ENCODE data around the gene VWC2. TPM values are rescaled to one million over a fixed set of nuclear protein-coding genes. Genes with fewer than 3 reads are reported as not detected.

The VWC2 gene
- total and polyA plus RNA-seq, 12 donors: under 0.01 to 0.04 (median under 0.01) TPM; not detected in 7

GRCh38 chr7:49763791-49764190, 9.6 kb upstream of the VWC2 start:
- H3K36me3 ChIP-seq (replicated peaks in 1 of 2): no peaks in the 10 kb centered on the region
- TF ChIP-seq POLR2A (IDR thresholded peaks at IDR 0.05) (no peak), CTCF (IDR thresholded peaks at IDR 0.05) (no peak)
- H3K4me3 ChIP-seq: no peak overlapping the region
- intact Hi-C loops (cut with DNase I): no loop called here
- DNase-seq: no peak
- H3K27me3 ChIP-seq: no peaks in the 10 kb centered on the region
- H3K27ac ChIP-seq: no peak overlapping the region
- 78 to 91% (median 88%) methylated on average over 3 of the region's 3 CpGs for WGBS, 4 donors
- H3K9me3 ChIP-seq (replicated peaks in 1 of 3): no peaks in the 10 kb centered on the region
- no peaks in the 10 kb centered on the region for H3K4me1 ChIP-seq (replicated peaks in 1 of 2)

GRCh38 chr7:49766966-49767365, 6.5 kb upstream of the VWC2 start:
- no peak for TF ChIP-seq POLR2A (IDR thresholded peaks at IDR 0.05)
- no peak for TF ChIP-seq CTCF (IDR thresholded peaks at IDR 0.05)
- Histone ChIP-seq H3K27ac (no peak overlapping the region), H3K27me3 (no peaks in the 10 kb centered on the region), H3K9me3 (replicated peaks in 1 of 3) (no peaks in the 10 kb centered on the region), H3K36me3 (replicated peaks in 1 of 2) (no peaks in the 10 kb centered on the region), H3K4me3 (no peak overlapping the region), H3K4me1 (replicated peaks in 1 of 2) (no peaks in the 10 kb centered on the region)
- DNase-seq: no peak
- intact Hi-C loops (cut with DNase I): no loop called here
- 61 to 82% (median 67%) methylated on average over 1 of the region's 1 CpG for WGBS, 4 donors

- H3K4me1 ChIP-seq (replicated peaks in 1 of 2): no peaks in the 10 kb centered on the region
- TF ChIP-seq CTCF (IDR thresholded peaks at IDR 0.05) (no peak), POLR2A (IDR thresholded peaks at IDR 0.05) (no peak)
- no peaks in the 10 kb centered on the region for H3K27me3 ChIP-seq
- no peaks in the 10 kb centered on the region for H3K36me3 ChIP-seq (replicated peaks in 1 of 2)
- intact Hi-C loops (cut with DNase I): no loop called here
- no peak for DNase-seq
- H3K4me3 ChIP-seq: no peak overlapping the region
- no peaks in the 10 kb centered on the region for H3K9me3 ChIP-seq (replicated peaks in 1 of 3)
- no peak overlapping the region for H3K27ac ChIP-seq
- 59 to 76% (median 66%) methylated on average over 5 of the region's 5 CpGs for WGBS, 4 donors
Observed at GRCh38 chr7:49767719-49768118, 5.7 kb upstream of the VWC2 start.

GRCh38 chr7:49768254-49768653, 5.2 kb upstream of the VWC2 start:
- no peak overlapping the region for H3K27ac ChIP-seq
- no peaks in the 10 kb centered on the region for H3K36me3 ChIP-seq (replicated peaks in 1 of 2)
- H3K27me3 ChIP-seq: peaks cover 2% of the 10 kb centered on the region
- WGBS, 4 donors: 57 to 79% (median 72%) methylated on average over 3 of the region's 3 CpGs
- H3K9me3 ChIP-seq (replicated peaks in 1 of 3): no peaks in the 10 kb centered on the region
- peaks cover 0 to 1% of the 10 kb centered on the region in 2 donors for H3K4me1 ChIP-seq (replicated peaks in 1 of 2)
- intact Hi-C loops (cut with DNase I): no loop called here
- no peak overlapping the region for H3K4me3 ChIP-seq
- DNase-seq: no peak
- no peak for TF ChIP-seq CTCF (IDR thresholded peaks at IDR 0.05)
- no peak for TF ChIP-seq POLR2A (IDR thresholded peaks at IDR 0.05)

All from adrenal gland (tissue), 12 donors.